HL-60/S4 treated with retinoic acid at 250 ng/mL for 4 days and 3 days (cell line): Measurements from ENCODE around the gene PDE4DIP.
"Not testable (repeated sequence)": the region's sequence is repeated elsewhere in the genome, so short reads cannot be mapped to it uniquely, and the experiment has no call there.

Experiments
- in situ Hi-C: fragments of 300-500 bp; cut with MboI; formaldehyde crosslinking; loops from 2 replicates; pipeline ENCODE4 v1.7.0; 2022; ENCODE audit warnings: low sequenced_read_pairs

PDE4DIP gene

DNA sequence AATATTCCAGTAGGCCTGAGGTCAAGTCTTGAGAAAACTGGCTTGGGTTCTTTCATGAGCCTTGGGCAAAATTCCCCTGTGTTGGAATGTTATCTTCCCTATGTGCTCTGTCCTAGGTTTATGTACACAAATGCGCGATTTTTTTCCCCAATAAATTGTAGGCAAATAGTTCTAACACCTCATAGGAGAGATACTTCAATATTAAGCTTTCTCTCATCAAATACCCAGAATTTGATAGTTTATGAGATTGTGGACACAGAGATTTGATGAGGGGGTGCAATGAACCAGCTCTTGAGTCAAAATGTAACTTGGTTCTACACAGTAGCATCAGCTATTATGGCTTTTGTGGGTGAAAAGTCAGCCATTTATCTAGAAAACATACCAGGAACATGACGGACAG lies 220.4 kb downstream of the PDE4DIP start:
- in situ Hi-C loops, result not testable (repeated sequence)

DNA sequence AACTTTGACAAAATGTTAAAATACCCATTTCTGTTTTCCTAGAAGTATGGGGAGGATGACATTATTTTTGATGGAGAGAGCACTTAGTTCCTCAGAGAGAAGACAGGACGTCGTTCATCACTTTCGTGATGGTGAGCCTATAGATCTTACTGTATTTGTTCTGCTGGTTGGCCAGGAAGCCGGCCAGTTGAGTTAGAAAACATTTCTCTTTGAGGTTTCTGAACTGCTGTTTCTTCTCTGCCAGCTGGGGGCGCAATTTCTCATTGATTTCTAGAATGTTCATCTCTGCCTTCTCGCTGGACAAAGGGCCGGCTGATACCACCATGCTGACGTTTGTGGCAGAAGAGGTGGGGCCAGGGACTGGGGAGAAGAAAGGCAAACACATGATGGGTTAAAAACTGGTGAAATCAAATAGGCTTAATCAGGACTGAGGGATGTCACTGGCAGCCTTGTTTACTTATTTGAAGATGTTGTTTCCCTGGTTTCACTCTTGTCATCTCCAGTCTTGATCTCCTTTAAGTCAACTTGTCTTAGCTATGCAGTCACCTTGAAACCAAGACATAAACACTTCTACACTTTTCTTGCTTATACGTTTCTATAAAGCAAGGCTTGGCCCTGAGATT lies 231.4 kb downstream of the PDE4DIP start:
- in situ Hi-C loops, result not testable (repeated sequence)
